K562 (cell line): ENCODE data around the gene TEX54. TPM values are rescaled to one million over a fixed set of nuclear protein-coding genes. Genes with fewer than 3 reads are reported as not detected.

Source experiments
- CSDE1 ChIP-seq, 2 experiments: fragments of 450-650 bp; IDR thresholded peaks; 2 replicates each; pipeline ENCODE4 v1.6.1; 2016; ENCODE audit warnings: mild to moderate bottlenecking in 1 of 2
- ERF ChIP-seq: fragments of 450-650 bp; formaldehyde crosslinking; IDR thresholded peaks from 2 replicates; pipeline ENCODE4 v1.4.0; 2020; ENCODE audit warnings: mild to moderate bottlenecking, mixed read lengths
- ETV1 ChIP-seq: fragments of 450-650 bp; conservative IDR thresholded peaks from 2 replicates; pipeline ENCODE4 v1.6.1; 2016; ENCODE audit warnings: missing genetic modification characterization, control low read depth, low read depth, missing compliant biosample characterization
- HSF4 ChIP-seq: fragments of 250-450 bp; sonication (Bioruptor Pico); IDR thresholded peaks from 2 replicates; pipeline ENCODE4 v2.1.2; 2022; ENCODE audit warnings: mild to moderate bottlenecking, moderate library complexity, borderline replicate concordance
- KLF6 ChIP-seq: fragments of 250-450 bp; sonication (Bioruptor Pico); IDR thresholded peaks from 2 replicates; pipeline ENCODE4 v1.4.0; 2020; ENCODE audit warnings: mild to moderate bottlenecking, moderate library complexity, borderline replicate concordance
- LEF1 ChIP-seq: fragments of 450-650 bp; IDR thresholded peaks from 2 replicates; pipeline ENCODE4 v1.6.1; 2016; ENCODE audit warnings: mild to moderate bottlenecking
- NCOA4 ChIP-seq: fragments of 450-650 bp; IDR thresholded peaks from 2 replicates; pipeline ENCODE4 v1.6.1; 2018; ENCODE audit warnings: mild to moderate bottlenecking; ENCODE audit not compliant: partially characterized antibody
- NR3C1 ChIP-seq: sonication (generic); formaldehyde crosslinking; IDR thresholded peaks from 2 replicates; pipeline ENCODE4 v1.8.1; 2022; ENCODE audit warnings: missing genetic modification reagents
- OTX1 ChIP-seq: fragments of 450-650 bp; formaldehyde crosslinking; IDR thresholded peaks from 2 replicates; pipeline ENCODE4 v1.4.0; 2022; ENCODE audit warnings: mild to moderate bottlenecking
- SIN3A ChIP-seq, 2 experiments: fragments of 150-350 bp in 1 of 2; IDR thresholded peaks; 2 replicates each; pipeline ENCODE4 v1.6.1; 2011 to 2016; ENCODE audit warnings: borderline replicate concordance in 2 of 2, low read depth in 2 of 2, low read length in 2 of 2, mild to moderate bottlenecking in 2 of 2, moderate library complexity in 2 of 2; ENCODE audit not compliant: control insufficient read depth in 1 of 2
- SMAD4 ChIP-seq: fragments of 250-450 bp; sonication (Bioruptor Pico); conservative IDR thresholded peaks from 2 replicates; pipeline ENCODE4 v1.8.0; 2021; ENCODE audit warnings: inconsistent platforms, mild to moderate bottlenecking, moderate library complexity
- TAF1 ChIP-seq: IDR thresholded peaks from 2 replicates; pipeline ENCODE4 v1.6.1; 2011; ENCODE audit warnings: mild to moderate bottlenecking, low read length, moderate library complexity; ENCODE audit not compliant: insufficient read depth, control insufficient read depth, severe bottlenecking; ENCODE audit errors: extremely low read depth
- TBL1XR1 ChIP-seq, 2 experiments: IDR thresholded peaks; 2 replicates each; pipeline ENCODE4 v1.6.1; 2012; ENCODE audit warnings: improper control_type of control experiment in 2 of 2, low read length in 2 of 2, mild to moderate bottlenecking in 1 of 2
- ZNF174 ChIP-seq: fragments of 250-450 bp; sonication (Bioruptor Pico); IDR thresholded peaks from 2 replicates; pipeline ENCODE4 v1.4.0; 2020; ENCODE audit warnings: mild to moderate bottlenecking
- ZNF239 ChIP-seq: fragments of 250-450 bp; sonication (Bioruptor Pico); IDR thresholded peaks from 2 replicates; pipeline ENCODE4 v1.4.0; 2020; ENCODE audit warnings: mild to moderate bottlenecking
- polyA plus RNA-seq, 8 experiments: library from polyadenylated mRNA; depleted of rRNA in 4 of 8; stranded (reverse) in 5 of 8; unstranded in 3 of 8; fragments of >200 nt; fragmentation: Nextera tagmentation in 2 of 8; fragmentation: Illumina TruSeq in 1 of 8; extraction: Ambion mirVana in 2 of 8; extraction: Trizol in 1 of 8; gene quantifications; 2 replicates each; pipeline versions ENCODE4 v1.2.1 to v1.2.3, GENCODE V29; 2011 to 2014; ENCODE audit warnings: inconsistent platforms in 1 of 8, missing spikeins in 1 of 8
- total RNA-seq, 7 experiments: library from RNA; depleted of rRNA in 6 of 7; stranded (reverse); fragments of >200 nt in 6 of 7; fragmentation: Illumina TruSeq in 2 of 7; extraction: Trizol in 2 of 7; gene quantifications; 2 replicates each; pipeline versions ENCODE4 v1.2.1 to v1.2.3, GENCODE V29; 2011 to 2021; ENCODE audit warnings: low replicate concordance in 1 of 7
- TF ChIP-seq, protein P1 (sequence below): fragments of 450-650 bp; formaldehyde crosslinking; IDR thresholded peaks from 2 replicates; pipeline ENCODE4 v1.4.0; 2020; ENCODE audit warnings: mild to moderate bottlenecking, moderate library complexity
- TF ChIP-seq, protein P2 (sequence below): fragments of 250-450 bp; sonication (Bioruptor Pico); IDR thresholded peaks from 2 replicates; pipeline ENCODE4 v1.5.0; 2021; ENCODE audit warnings: mild to moderate bottlenecking, borderline replicate concordance
- TF ChIP-seq, protein P3 (sequence below): fragments of 450-650 bp; IDR thresholded peaks from 2 replicates; pipeline ENCODE4 v1.6.1; 2016
- TF ChIP-seq, protein P4 (sequence below): sonication (generic); formaldehyde crosslinking; IDR thresholded peaks from 2 replicates; pipeline ENCODE4 v1.8.0; 2022; ENCODE audit warnings: mild to moderate bottlenecking, low read depth, missing genetic modification reagents
- TF ChIP-seq, protein P5 (sequence below): sonication (generic); formaldehyde crosslinking; IDR thresholded peaks from 2 replicates; pipeline ENCODE4 v1.8.1; 2023; ENCODE audit warnings: mild to moderate bottlenecking, missing genetic modification reagents

The TEX54 gene
- total and polyA plus RNA-seq, 9 of the 15 experiments (the other 6 are each of a cell fraction or from before 2014, with no cell fraction given), result not detected

DNA sequence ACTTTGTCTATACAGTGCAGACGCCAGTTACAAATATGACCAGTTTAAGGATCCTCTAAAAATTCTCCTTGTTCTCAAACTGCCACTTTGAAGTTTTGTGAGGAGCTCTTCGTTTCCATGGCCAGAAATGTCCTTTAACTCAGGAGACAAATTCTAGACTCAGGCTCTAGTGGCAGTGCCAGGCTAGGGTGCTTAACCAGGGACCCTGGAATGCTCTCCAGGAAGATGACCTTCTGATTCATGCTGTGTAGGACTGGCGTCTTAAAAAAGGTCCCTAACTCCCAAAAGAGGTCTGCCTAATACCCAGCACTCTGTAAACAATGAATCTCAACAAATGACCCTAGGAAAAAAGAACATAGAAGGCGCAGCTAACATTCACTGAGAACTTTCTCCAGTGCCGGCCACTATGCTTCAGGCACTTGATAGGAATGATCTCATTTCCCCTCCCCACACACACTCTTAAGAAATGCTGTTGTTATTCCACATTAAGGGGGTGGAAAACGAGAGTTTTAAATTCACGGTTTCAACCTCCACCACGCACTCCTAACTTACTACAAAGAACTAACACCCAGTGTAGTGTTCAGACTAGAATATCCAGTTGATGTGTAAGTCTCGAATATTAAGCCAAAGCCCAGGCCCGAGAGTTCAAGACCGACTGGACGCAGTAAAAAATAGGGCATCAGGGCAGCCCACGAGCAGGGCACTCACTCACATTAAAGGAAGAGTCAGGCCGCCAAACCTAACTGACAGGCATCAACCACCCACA lies 28.1 kb downstream of the TEX54 start (continued):
- TF ChIP-seq TAF1 (no peak), NCOA4 (no peak), HSF4 (CRISPR knock-in tag) (no peak), OTX1 (CRISPR knock-in tag) (no peak), ZNF239 (CRISPR knock-in tag) (no peak), NR3C1 (CRISPR knock-in tag) (no peak), LEF1 (no peak), SIN3A (IDR thresholded peaks at IDR 0.05; ENCODE audit: borderline replicate concordance in 2 of 2, control insufficient read depth in 1 of 2, low read depth in 2 of 2, low read length in 2 of 2) (0 out of 4 replicates have a peak, but pooled peaks of 1 of the 2 experiments have one; percentile 44), CSDE1 (IDR thresholded peaks at IDR 0.05) (no peak), SMAD4 (CRISPR knock-in tag) (no peak), ZNF174 (CRISPR knock-in tag) (no peak), TBL1XR1 (IDR thresholded peaks at IDR 0.05; ENCODE audit: low read length in 2 of 2) (0 out of 4 replicates have a peak, but pooled peaks of 1 of the 2 experiments have one; percentile 51), KLF6 (CRISPR knock-in tag) (no peak), ERF (CRISPR knock-in tag) (no peak), ETV1 (tag) (no peak)
- TF ChIP-seq, protein P1, sequence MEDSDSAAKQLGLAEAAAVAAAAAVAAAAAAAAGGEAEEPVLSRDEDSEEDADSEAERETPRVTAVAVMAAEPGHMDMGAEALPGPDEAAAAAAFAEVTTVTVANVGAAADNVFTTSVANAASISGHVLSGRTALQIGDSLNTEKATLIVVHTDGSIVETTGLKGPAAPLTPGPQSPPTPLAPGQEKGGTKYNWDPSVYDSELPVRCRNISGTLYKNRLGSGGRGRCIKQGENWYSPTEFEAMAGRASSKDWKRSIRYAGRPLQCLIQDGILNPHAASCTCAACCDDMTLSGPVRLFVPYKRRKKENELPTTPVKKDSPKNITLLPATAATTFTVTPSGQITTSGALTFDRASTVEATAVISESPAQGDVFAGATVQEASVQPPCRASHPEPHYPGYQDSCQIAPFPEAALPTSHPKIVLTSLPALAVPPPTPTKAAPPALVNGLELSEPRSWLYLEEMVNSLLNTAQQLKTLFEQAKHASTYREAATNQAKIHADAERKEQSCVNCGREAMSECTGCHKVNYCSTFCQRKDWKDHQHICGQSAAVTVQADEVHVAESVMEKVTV, result no peak
- TF ChIP-seq, protein P2, sequence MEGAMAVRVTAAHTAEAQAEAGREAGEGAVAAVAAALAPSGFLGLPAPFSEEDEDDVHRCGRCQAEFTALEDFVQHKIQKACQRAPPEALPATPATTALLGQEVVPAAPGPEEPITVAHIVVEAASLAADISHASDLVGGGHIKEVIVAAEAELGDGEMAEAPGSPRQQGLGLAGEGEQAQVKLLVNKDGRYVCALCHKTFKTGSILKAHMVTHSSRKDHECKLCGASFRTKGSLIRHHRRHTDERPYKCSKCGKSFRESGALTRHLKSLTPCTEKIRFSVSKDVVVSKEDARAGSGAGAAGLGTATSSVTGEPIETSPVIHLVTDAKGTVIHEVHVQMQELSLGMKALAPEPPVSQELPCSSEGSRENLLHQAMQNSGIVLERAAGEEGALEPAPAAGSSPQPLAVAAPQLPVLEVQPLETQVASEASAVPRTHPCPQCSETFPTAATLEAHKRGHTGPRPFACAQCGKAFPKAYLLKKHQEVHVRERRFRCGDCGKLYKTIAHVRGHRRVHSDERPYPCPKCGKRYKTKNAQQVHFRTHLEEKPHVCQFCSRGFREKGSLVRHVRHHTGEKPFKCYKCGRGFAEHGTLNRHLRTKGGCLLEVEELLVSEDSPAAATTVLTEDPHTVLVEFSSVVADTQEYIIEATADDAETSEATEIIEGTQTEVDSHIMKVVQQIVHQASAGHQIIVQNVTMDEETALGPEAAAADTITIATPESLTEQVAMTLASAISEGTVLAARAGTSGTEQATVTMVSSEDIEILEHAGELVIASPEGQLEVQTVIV (CRISPR knock-in tag), result no peak
- TF ChIP-seq, protein P3, sequence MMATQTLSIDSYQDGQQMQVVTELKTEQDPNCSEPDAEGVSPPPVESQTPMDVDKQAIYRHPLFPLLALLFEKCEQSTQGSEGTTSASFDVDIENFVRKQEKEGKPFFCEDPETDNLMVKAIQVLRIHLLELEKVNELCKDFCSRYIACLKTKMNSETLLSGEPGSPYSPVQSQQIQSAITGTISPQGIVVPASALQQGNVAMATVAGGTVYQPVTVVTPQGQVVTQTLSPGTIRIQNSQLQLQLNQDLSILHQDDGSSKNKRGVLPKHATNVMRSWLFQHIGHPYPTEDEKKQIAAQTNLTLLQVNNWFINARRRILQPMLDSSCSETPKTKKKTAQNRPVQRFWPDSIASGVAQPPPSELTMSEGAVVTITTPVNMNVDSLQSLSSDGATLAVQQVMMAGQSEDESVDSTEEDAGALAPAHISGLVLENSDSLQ, result 0 out of 2 replicates have a peak, but pooled peaks have one; percentile 28
- TF ChIP-seq, protein P4, sequence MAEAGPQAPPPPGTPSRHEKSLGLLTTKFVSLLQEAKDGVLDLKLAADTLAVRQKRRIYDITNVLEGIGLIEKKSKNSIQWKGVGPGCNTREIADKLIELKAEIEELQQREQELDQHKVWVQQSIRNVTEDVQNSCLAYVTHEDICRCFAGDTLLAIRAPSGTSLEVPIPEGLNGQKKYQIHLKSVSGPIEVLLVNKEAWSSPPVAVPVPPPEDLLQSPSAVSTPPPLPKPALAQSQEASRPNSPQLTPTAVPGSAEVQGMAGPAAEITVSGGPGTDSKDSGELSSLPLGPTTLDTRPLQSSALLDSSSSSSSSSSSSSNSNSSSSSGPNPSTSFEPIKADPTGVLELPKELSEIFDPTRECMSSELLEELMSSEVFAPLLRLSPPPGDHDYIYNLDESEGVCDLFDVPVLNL (CRISPR knock-in tag), result no peak
- TF ChIP-seq, protein P5, sequence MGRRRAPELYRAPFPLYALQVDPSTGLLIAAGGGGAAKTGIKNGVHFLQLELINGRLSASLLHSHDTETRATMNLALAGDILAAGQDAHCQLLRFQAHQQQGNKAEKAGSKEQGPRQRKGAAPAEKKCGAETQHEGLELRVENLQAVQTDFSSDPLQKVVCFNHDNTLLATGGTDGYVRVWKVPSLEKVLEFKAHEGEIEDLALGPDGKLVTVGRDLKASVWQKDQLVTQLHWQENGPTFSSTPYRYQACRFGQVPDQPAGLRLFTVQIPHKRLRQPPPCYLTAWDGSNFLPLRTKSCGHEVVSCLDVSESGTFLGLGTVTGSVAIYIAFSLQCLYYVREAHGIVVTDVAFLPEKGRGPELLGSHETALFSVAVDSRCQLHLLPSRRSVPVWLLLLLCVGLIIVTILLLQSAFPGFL (CRISPR knock-in tag), result no peak
